Osteoblast (primary cell): ENCODE measurements around the gene POLE2. TPM values are rescaled to one million over a fixed set of nuclear protein-coding genes. Genes with fewer than 3 reads are reported as not detected.
"Not testable (repeated sequence)": the region's sequence is repeated elsewhere in the genome, so short reads cannot be mapped to it uniquely, and the experiment has no call there.

ENCODE experiments used
- DNase-seq: peaks from one replicate; pipeline ENCODE4 v3.0.0; 2011; ENCODE audit warnings: low spot score, mixed read lengths; ENCODE audit not compliant: insufficient read length; ENCODE audit errors: missing footprints
- H2AFZ ChIP-seq: 2 replicates; pipeline ENCODE4 v1.6.0; 2011; ENCODE audit warnings: mild to moderate bottlenecking, low read length
- H3K27ac ChIP-seq: 2 replicates; pipeline ENCODE4 v1.5.1; 2011; ENCODE audit warnings: mild to moderate bottlenecking, low read depth, low read length, moderate library complexity
- H3K27me3 ChIP-seq: 2 replicates; pipeline ENCODE4 v1.6.0; 2012; ENCODE audit warnings: mild to moderate bottlenecking, control low read depth, inconsistent platforms, low read length, moderate library complexity; ENCODE audit not compliant: insufficient read depth
- H3K36me3 ChIP-seq: 2 replicates; pipeline ENCODE4 v1.5.1; 2011; ENCODE audit warnings: mild to moderate bottlenecking, low read length, control low read depth, moderate library complexity; ENCODE audit not compliant: insufficient read depth
- H3K4me1 ChIP-seq: 2 replicates; pipeline ENCODE4 v1.5.1; 2011; ENCODE audit warnings: mild to moderate bottlenecking, low read length, control low read depth, moderate library complexity; ENCODE audit not compliant: insufficient read depth
- H3K4me2 ChIP-seq: 2 replicates; pipeline ENCODE4 v1.6.0; 2011; ENCODE audit warnings: mild to moderate bottlenecking, low read length; ENCODE audit not compliant: insufficient read depth
- H3K4me3 ChIP-seq: fragments of 200-600 bp; sonication (generic); 3 replicates; pipeline ENCODE4 v1.5.1; 2012; ENCODE audit warnings: mild to moderate bottlenecking, low read length, inconsistent platforms; ENCODE audit not compliant: insufficient read depth
- H3K79me2 ChIP-seq: 2 replicates; pipeline ENCODE4 v1.6.0; 2012; ENCODE audit warnings: mild to moderate bottlenecking, low read length, control low read depth, inconsistent platforms; ENCODE audit not compliant: insufficient read depth
- H3K9me3 ChIP-seq: 2 replicates; pipeline ENCODE4 v1.5.1; 2011; ENCODE audit warnings: low read depth, low read length, control low read depth
- H4K20me1 ChIP-seq: 2 replicates; pipeline ENCODE4 v1.6.0; 2012; ENCODE audit warnings: mild to moderate bottlenecking, low read length, control low read depth; ENCODE audit not compliant: insufficient read depth
- total RNA-seq: library from RNA; depleted of rRNA; stranded (reverse); fragments of >200 nt; gene quantifications from 2 replicates; pipeline ENCODE4 v1.2.3, GENCODE V29; 2012
- TF ChIP-seq, protein P1 (sequence below): IDR thresholded peaks from 2 replicates; pipeline ENCODE4 v1.5.1; 2011; ENCODE audit warnings: mild to moderate bottlenecking, low read depth, low read length, moderate library complexity; ENCODE audit errors: extremely low read depth

Gene POLE2
- total RNA-seq, 1 donor, result 6.2 TPM

DNA sequence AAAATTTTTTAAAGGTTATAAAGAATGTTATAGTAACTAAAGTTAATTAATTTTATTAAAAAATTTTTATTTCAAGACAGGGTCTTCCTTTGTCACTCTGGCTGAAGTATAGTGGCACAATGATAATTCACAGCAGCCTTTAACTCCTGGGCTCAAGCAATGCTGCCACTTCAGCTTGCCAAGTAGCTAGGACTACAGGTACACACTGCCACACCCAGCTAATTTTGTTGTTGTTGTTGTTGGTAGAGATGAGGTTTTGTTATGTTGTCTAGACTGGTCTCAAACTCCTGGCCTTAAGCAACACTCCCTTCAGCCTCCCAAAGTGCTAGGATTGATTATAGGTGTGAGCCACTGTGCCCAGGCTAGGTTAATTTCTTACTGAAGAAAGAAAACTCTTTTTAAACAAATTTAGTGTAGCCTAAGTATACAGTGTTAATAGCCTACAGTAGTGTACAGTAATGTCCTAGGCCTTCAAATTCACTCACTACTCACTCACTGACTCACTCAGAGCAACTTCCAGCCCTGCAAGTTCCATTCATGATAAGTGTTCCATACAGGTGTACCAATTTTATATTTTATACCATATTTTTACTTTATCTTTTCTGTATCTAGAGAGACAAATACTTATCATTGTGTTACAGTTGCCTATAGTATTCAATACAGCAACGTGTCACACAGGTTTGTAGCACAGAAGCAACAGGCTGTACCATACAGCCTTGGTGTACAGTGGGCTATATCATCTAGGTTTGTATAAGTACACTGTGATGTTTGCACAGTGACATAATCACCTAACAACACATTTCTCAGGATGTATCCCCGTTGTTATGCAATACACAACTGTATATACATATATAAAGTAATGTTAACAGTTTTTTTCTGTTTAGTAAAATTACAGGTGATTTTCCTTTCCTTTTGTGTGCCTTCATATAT is 28.2 kb downstream of the POLE2 start:
- H3K9me3 ChIP-seq, result no peaks in the 10 kb centered on the region
- no peaks in the 10 kb centered on the region for H3K36me3 ChIP-seq
- no peaks in the 10 kb centered on the region for H3K79me2 ChIP-seq
- H3K4me1 ChIP-seq, result no peaks in the 10 kb centered on the region
- TF ChIP-seq, protein P1, sequence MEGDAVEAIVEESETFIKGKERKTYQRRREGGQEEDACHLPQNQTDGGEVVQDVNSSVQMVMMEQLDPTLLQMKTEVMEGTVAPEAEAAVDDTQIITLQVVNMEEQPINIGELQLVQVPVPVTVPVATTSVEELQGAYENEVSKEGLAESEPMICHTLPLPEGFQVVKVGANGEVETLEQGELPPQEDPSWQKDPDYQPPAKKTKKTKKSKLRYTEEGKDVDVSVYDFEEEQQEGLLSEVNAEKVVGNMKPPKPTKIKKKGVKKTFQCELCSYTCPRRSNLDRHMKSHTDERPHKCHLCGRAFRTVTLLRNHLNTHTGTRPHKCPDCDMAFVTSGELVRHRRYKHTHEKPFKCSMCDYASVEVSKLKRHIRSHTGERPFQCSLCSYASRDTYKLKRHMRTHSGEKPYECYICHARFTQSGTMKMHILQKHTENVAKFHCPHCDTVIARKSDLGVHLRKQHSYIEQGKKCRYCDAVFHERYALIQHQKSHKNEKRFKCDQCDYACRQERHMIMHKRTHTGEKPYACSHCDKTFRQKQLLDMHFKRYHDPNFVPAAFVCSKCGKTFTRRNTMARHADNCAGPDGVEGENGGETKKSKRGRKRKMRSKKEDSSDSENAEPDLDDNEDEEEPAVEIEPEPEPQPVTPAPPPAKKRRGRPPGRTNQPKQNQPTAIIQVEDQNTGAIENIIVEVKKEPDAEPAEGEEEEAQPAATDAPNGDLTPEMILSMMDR, result no peak
- no peak overlapping the region for H2AFZ ChIP-seq
- H3K27me3 ChIP-seq, result no peaks in the 10 kb centered on the region
- no peak overlapping the region for H3K4me2 ChIP-seq
- no peak overlapping the region for H3K27ac ChIP-seq
- DNase-seq, result no peak
- no peak overlapping the region for H3K4me3 ChIP-seq
- no peaks in the 10 kb centered on the region for H4K20me1 ChIP-seq

DNA sequence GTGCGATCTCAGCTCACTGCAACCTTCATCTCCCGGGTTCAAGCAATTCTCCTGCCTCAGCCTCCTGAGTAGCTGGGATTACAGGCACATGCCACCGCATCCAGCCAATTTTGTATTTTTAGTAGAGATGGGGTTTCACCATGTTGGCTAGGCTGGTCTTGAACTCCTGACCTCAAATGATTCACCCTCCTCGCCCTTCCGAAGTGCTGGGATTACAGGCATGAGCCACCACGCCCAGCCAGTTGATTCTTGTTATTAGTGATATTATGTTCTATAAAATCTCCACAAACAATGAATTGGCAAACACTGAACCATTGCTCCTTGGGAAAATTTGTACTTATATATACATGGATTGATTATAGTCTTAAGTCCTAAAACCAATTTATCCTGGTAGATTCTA is 30.5 kb downstream of the POLE2 start:
- H2AFZ ChIP-seq, DNase-seq, H3K9me3 ChIP-seq, H3K4me2 ChIP-seq, H3K4me1 ChIP-seq, H3K79me2 ChIP-seq, H3K4me3 ChIP-seq, H3K27ac ChIP-seq, H3K27me3 ChIP-seq, H4K20me1 ChIP-seq, H3K36me3 ChIP-seq: not testable (repeated sequence)

DNA sequence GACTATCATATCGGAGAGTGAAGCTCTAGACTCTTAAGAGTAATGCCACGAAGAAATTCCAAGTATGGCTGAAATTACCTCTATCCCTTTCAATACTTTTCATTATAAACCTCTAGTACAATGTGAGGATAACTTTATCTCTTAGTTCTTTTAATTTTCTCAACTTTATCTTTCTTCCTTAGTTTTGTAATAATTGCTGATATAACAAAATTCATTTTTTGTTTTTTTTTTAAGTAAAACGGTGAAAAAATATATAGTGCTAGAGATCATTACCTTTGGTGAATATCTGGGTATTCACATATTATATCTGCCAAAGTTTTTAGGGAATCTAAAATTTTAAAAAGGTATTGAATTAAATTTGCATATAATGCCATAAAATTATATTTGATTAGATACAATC is 33.5 kb downstream of the POLE2 start:
- Histone ChIP-seq H3K27me3 (no peaks in the 10 kb centered on the region), H3K27ac (no peak overlapping the region), H3K4me3 (no peak overlapping the region), H3K4me1 (no peaks in the 10 kb centered on the region), H4K20me1 (no peaks in the 10 kb centered on the region), H3K79me2 (no peaks in the 10 kb centered on the region), H3K36me3 (no peaks in the 10 kb centered on the region), H3K4me2 (no peak overlapping the region), H3K9me3 (no peaks in the 10 kb centered on the region), H2AFZ (no peak overlapping the region)
- TF ChIP-seq, protein P1, result no peak
- no peak for DNase-seq

DNA sequence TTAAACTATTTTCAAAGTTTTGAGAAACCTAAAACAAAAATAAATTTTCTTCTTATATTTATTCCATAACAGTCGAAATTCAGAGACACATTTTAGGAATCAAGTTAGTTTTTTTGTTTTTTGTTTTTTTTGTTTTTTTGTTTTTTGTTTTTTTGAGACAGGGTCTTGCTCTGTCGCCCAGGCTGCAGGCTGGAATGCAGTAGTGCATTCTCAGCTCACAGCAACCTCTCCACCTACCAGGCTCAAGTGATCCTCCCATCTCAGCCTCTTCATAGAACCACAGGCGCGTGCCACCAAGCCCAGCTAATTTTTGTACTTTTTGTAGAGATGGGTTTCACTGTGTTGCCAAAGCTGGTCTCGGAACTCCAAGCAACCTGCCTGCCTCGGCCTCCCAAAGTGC is 34.5 kb downstream of the POLE2 start:
- Histone ChIP-seq H3K27me3 (no peaks in the 10 kb centered on the region), H2AFZ (no peak overlapping the region), H4K20me1 (no peaks in the 10 kb centered on the region), H3K79me2 (peaks cover 3% of the 10 kb centered on the region), H3K36me3 (no peaks in the 10 kb centered on the region), H3K9me3 (no peaks in the 10 kb centered on the region), H3K4me1 (no peaks in the 10 kb centered on the region), H3K4me3 (no peak overlapping the region), H3K27ac (no peak overlapping the region), H3K4me2 (no peak overlapping the region)
- TF ChIP-seq, protein P1, result no peak
- no peak for DNase-seq
